Spleen (tissue), 11 donors: Measurements from ENCODE around the gene RPTOR. TPM values are rescaled to one million over a fixed set of nuclear protein-coding genes. Genes with fewer than 3 reads are reported as not detected.
A peak's percentile ranks its signal among the peaks of the same experiment; 100 is the strongest.

Experiments
- DNase-seq: peaks from one replicate; pipeline ENCODE4 v3.0.0-alpha.2; 2020
- H3K27ac ChIP-seq, 8 donors: fragments of 200-600 bp; sonication (generic) in 7 of 8; 1 replicate in 4 of 8; 2 replicates in 4 of 8; pipeline versions ENCODE4 v1.5.0 to v1.8.0; 2016 to 2021; ENCODE audit warnings: inconsistent platforms in 4 of 8, mild to moderate bottlenecking in 4 of 8, moderate library complexity in 1 of 8
- H3K27me3 ChIP-seq, 7 donors: fragments of 200-600 bp; sonication (generic) in 6 of 7; replicated peaks in 1 of 7; 1 replicate in 4 of 7; 2 replicates in 3 of 7; pipeline versions ENCODE4 v1.5.0 to v1.8.0; 2016 to 2021; ENCODE audit warnings: inconsistent platforms in 3 of 7, mild to moderate bottlenecking in 1 of 7
- H3K36me3 ChIP-seq, 6 donors: fragments of 200-600 bp; sonication (generic) in 5 of 6; 1 replicate in 4 of 6; 2 replicates in 2 of 6; pipeline versions ENCODE4 v1.5.0 to v1.8.0; 2016 to 2021; ENCODE audit warnings: inconsistent platforms in 2 of 6
- H3K4me1 ChIP-seq, 6 donors: fragments of 200-600 bp; sonication (generic) in 5 of 6; 1 replicate in 3 of 6; 2 replicates in 3 of 6; pipeline versions ENCODE4 v1.5.0 to v1.8.0; 2016 to 2021; ENCODE audit warnings: inconsistent platforms in 3 of 6
- H3K4me3 ChIP-seq, 8 donors: fragments of 200-600 bp; sonication (generic) in 7 of 8; 1 replicate in 4 of 8; 2 replicates in 4 of 8; pipeline versions ENCODE4 v1.5.0 to v1.8.0; 2016 to 2021; ENCODE audit warnings: inconsistent platforms in 4 of 8, mild to moderate bottlenecking in 4 of 8, moderate library complexity in 2 of 8
- H3K9me3 ChIP-seq, 8 donors: fragments of 200-600 bp; sonication (generic) in 7 of 8; 1 replicate in 4 of 8; 2 replicates in 4 of 8; pipeline versions ENCODE4 v1.5.0 to v1.8.0; 2016 to 2021; ENCODE audit warnings: inconsistent platforms in 4 of 8
- CTCF ChIP-seq, 11 experiments: fragments of 200-600 bp in 7 of 11; fragments of 450-650 bp in 4 of 11; sonication (generic) in 4 of 11; IDR thresholded peaks in 8 of 11; conservative IDR thresholded peaks in 3 of 11; 1 replicate in 7 of 11; 2 replicates in 4 of 11; pipeline versions ENCODE4 v1.4.0 to v1.8.0; 2016 to 2021; ENCODE audit warnings: antibody characterized with exemption in 11 of 11, inconsistent platforms in 4 of 11, mild to moderate bottlenecking in 1 of 11
- POLR2A ChIP-seq, 3 donors: fragments of 450-650 bp; IDR thresholded peaks; one replicate each; pipeline ENCODE4 v1.5.1; 2017; ENCODE audit warnings: antibody characterized with exemption in 3 of 3, mild to moderate bottlenecking in 1 of 3
- POLR2AphosphoS5 ChIP-seq, 3 donors: sonication (generic); formaldehyde crosslinking; IDR thresholded peaks; one replicate each; pipeline ENCODE4 v1.5.1; 2017; ENCODE audit warnings: antibody characterized with exemption in 3 of 3
- WGBS, 5 donors: extraction: QIAGEN DNeasy Blood & Tissue Kit in 3 of 5; methylation state at CpG; one replicate each; pipeline versions ENCODE4 v1.1.5 to v1.1.7; 2013 to 2018; 5-methylcytosine and 5-hydroxymethylcytosine counted together
- intact Hi-C: fragments of 100-400 bp; cut with DNase I; formaldehyde crosslinking; loops from one replicate; pipeline ENCODE4 v1.15.0; 2023; ENCODE audit warnings: low total_unique reads
- polyA plus RNA-seq, 3 donors: library from polyadenylated mRNA; stranded (reverse); fragments of 200-250 nt; gene quantifications; one replicate each; pipeline ENCODE4 v1.2.1, GENCODE V29; 2013
- total RNA-seq, 7 donors: library from RNA; depleted of rRNA in 3 of 7; stranded (reverse); fragments of >200 nt in 3 of 7; fragmentation: NEBNext Ultra II Directional in 4 of 7; extraction: Animal tissue kit (Norgen Biotek cat#: 25700) in 4 of 7; gene quantifications; one replicate each; pipeline versions ENCODE4 v1.1.0 to v1.2.1, GENCODE V29; 2016 to 2021
- donor health status: healthy with polysubstance abuse.
- donor health status: DM: no; HTN: no; CAD: no; lungs with moderate emphysema.
- donor health status: DM: no; HTN: no; CAD: no.
- donor health status: Bipolar disorder and iron deficiency.
- donor health status: healthy.
- donor health status: DM: no; HTN: no; CAD: no.
- donor health status: DM: yes; HTN: yes; CAD: no.

RPTOR gene
- total and polyA plus RNA-seq, 10 donors, result 3.1 to 61.2 (median 40.7) TPM

GRCh38 chr17:80960037-80960796 lies 415.6 kb downstream of the RPTOR start:
- DNase-seq, result peak; percentile 68

GRCh38 chr17:80960797-80961452 lies 416.3 kb downstream of the RPTOR start:
- no peaks in the 10 kb centered on the region for H3K9me3 ChIP-seq
- 78 to 96% (median 94%) methylated on average over 7 to 31 of the region's 31 CpGs for WGBS, 5 donors
- TF ChIP-seq POLR2A (IDR thresholded peaks at IDR 0.05) (no peak), POLR2AphosphoS5 (IDR thresholded peaks at IDR 0.05) (no peak), CTCF (IDR thresholded peaks at IDR 0.05 in 8 of 11, conservative IDR thresholded peaks at IDR 0.05 in 3 of 11) (no peak)
- DNase-seq, result peak; percentile 67
- peaks cover 0 to 63% (median 22%) of the 10 kb centered on the region in 6 donors for H3K36me3 ChIP-seq
- intact Hi-C loops, result no loop called here
- H3K27ac ChIP-seq, result peak overlapping the region in 5 of 8 donors; percentile 4 to 78 (median 74)
- H3K27me3 ChIP-seq, result no peaks in the 10 kb centered on the region
- peaks cover 4 to 47% (median 30%) of the 10 kb centered on the region in 6 donors for H3K4me1 ChIP-seq
- H3K4me3 ChIP-seq, result no peak overlapping the region

More at GRCh38 chr17:80960037-80960796, 415.6 kb downstream of the RPTOR start:
- no peaks in the 10 kb centered on the region for H3K27me3 ChIP-seq
- 71 to 92% (median 86%) methylated on average over 16 to 24 of the region's 24 CpGs for WGBS, 5 donors
- H3K4me1 ChIP-seq, result peaks cover 4 to 52% (median 30%) of the 10 kb centered on the region in 6 donors
- H3K4me3 ChIP-seq, result no peak overlapping the region
- H3K27ac ChIP-seq, result peak overlapping the region; percentile 21 to 78 (median 72)
- intact Hi-C loops, result no loop called here
- H3K9me3 ChIP-seq, result no peaks in the 10 kb centered on the region
- peaks cover 0 to 60% (median 19%) of the 10 kb centered on the region in 6 donors for H3K36me3 ChIP-seq
- TF ChIP-seq CTCF (IDR thresholded peaks at IDR 0.05 in 8 of 11, conservative IDR thresholded peaks at IDR 0.05 in 3 of 11), result no peak
- TF ChIP-seq POLR2AphosphoS5 (IDR thresholded peaks at IDR 0.05), result no peak
- no peak for TF ChIP-seq POLR2A (IDR thresholded peaks at IDR 0.05)

GRCh38 chr17:80961541-80962330 lies 417.1 kb downstream of the RPTOR start:
- H3K4me3 ChIP-seq, result no peak overlapping the region
- no peaks in the 10 kb centered on the region for H3K27me3 ChIP-seq
- peak overlapping the region in 2 of 8 donors; percentile 1 to 36 for H3K27ac ChIP-seq
- TF ChIP-seq POLR2AphosphoS5 (IDR thresholded peaks at IDR 0.05), result no peak
- no peak for TF ChIP-seq CTCF (IDR thresholded peaks at IDR 0.05 in 8 of 11, conservative IDR thresholded peaks at IDR 0.05 in 3 of 11)
- TF ChIP-seq POLR2A (IDR thresholded peaks at IDR 0.05), result no peak
- no peaks in the 10 kb centered on the region for H3K9me3 ChIP-seq
- intact Hi-C loops, result no loop called here
- 89 to 93% (median 90%) methylated on average over 19 to 21 of the region's 21 CpGs for WGBS, 5 donors
- peaks cover 4 to 39% (median 24%) of the 10 kb centered on the region in 6 donors for H3K4me1 ChIP-seq
- peaks cover 0 to 70% (median 22%) of the 10 kb centered on the region in 6 donors for H3K36me3 ChIP-seq
- peak; percentile 62 for DNase-seq
